Loucy (cell line): ENCODE results near the gene TMPRSS6.

ENCODE experiments used
- CTCF ChIP-seq: fragments of 200-600 bp; sonication (generic); conservative IDR thresholded peaks from 2 replicates; pipeline ENCODE4 v1.5.1; 2014; ENCODE audit warnings: mild to moderate bottlenecking, antibody characterized with exemption, low read length
- EZH2phosphoT487 ChIP-seq: fragments of 200-600 bp; IDR thresholded peaks from 2 replicates; pipeline ENCODE4 v1.6.1; 2018; ENCODE audit warnings: antibody characterized with exemption, mild to moderate bottlenecking, moderate library complexity, borderline replicate concordance

- TF ChIP-seq CTCF (no peak), EZH2phosphoT487 (no peak)
Measured at GRCh38 chr22:37033605-37034430, 75.7 kb downstream of the TMPRSS6 start.
